ENCODE results near the gene PEX13. TPM values are rescaled to one million over a fixed set of nuclear protein-coding genes. Genes with fewer than 3 reads are reported as not detected.
A peak's percentile ranks its signal among the peaks of the same experiment; 100 is the strongest.

The PEX13 gene
- polyA plus RNA-seq, 3 donors = 26.6 to 30.8 (median 29.9) TPM

DNA sequence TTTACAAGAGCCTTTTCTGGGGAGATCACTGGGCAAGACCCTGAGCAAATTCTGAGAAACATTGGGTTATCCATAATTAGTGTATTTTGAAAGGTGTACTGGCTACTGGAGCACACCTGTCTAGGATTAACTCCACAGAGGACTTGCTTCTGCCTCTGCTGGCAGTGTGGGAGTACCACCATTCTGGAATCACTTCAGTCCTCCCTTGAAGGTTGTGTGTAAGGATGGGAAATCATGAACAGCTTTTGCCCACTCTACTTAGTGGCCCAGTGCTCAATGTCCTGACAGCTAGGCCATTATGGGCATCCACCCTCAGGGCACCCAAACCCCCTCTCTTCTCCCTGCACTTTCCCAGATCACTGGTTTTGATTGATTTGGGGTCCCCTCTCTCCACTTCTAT lies 40.0 kb downstream of the PEX13 start:
- no peak for DNase-seq

DNA sequence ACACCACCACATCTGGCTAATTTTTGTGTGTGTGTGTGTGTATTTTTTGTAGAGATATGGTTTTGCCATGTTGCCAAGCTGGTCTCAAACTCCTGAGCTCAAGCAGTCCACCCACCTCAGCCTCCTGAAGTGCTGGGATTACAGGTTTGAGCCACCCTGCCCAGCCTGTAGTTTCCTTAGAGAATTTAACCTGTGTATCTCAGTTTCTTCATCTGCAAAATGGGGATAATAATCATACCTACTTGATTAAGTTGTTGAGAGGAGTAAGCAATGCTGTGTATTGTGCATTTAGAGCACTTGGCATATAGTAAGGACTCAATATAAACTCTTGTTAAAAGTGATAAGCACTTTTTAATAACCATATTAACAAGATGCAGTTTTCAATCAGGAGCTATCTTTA lies 41.9 kb downstream of the PEX13 start:
- no peak for DNase-seq

DNA sequence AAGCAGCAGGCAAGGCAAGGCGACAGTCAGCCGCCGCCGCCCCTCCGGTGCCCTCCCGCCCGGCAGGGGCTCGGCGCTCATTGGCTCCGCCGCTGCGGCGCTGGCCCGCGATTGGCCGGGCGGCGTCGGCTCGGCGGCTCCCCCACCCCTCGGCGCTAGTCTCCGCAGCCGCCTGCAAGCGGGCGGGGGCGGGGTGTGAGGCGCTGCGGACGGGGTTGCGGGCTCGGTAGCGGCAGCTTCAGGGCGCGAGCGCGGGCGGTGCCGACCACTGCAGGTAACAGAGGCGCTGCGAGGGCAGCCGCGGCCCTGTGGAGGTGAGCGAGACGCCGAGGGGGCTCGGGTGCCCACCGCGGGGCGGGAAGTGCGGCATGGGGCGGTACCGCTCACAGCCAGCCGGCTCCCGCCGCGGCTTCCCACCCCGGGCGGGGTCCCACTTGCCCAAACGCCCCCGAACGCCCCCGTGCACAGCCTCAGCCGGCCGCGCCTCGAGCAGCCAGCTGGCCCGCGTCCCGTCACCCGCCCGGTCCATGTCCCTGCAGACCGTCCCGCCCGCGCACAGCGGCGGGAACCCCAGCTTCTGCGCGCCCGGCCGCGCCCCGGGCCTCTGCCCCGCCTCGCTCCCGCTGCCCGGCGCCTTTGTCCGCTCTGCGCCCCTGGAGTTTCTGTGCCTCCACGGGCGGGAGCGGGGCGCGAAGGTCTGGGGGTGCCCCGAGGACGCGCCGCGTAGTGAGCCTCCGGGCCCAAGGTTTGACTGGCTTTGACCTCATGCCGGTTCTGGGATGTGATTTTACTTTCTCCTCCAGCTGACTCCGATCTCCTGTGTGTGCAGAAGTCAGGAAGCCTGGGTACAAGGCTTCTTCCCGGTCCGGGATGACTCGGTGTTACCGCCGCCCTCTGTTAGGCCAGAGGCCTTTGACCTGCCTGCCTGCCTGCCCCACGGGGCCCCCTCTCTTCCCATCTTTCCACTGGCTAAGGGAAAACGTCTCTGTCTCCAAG lies 48.5 kb downstream of the PEX13 start, which contains the start of gene SANBR:
SANBR (plus strand) TSS at position 158 of the 996 bp plus-strand sequence. CDS start 4,480 bp downstream, outside the sequence.
- DNase-seq = peak; percentile 89

DNA sequence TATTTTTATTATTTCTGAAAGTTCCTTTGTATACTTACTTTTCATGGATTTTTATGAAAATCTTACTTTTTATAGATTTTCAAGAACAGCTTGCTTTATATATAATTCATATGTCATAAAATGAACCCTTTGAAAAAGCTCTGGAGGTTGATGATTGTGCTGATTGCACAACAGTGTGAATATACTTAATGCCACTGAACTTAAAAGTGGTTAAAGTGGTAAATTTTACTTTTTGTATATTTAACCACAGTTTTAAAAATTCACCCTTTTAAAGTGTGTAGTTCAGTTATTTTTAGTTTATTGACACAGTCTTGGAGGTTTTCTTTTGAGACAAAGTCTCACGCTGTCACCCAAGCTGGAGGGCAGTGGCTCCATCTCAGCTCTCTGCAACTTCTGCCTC lies 56.6 kb downstream of the PEX13 start:
- DNase-seq = no peak

DNA sequence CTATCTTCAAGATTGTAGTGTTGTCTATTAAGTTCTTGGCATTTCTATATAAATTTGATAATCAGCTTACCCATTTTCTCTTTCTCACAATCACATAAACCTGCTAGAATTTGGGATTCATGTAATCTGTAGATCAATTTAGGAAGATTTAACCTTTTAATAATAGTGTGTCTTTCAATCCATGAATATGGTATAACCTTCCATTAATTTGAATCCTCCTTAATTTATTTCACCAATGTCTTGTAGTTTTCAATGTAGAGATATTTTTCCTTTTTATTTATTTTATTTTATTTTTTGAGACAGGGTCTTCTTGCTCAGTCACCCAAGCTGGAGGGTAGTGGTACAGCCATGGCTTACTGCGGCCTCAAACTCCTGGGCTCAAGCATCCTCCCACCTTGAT lies 68.4 kb downstream of the PEX13 start:
- DNase-seq = no peak

DNA sequence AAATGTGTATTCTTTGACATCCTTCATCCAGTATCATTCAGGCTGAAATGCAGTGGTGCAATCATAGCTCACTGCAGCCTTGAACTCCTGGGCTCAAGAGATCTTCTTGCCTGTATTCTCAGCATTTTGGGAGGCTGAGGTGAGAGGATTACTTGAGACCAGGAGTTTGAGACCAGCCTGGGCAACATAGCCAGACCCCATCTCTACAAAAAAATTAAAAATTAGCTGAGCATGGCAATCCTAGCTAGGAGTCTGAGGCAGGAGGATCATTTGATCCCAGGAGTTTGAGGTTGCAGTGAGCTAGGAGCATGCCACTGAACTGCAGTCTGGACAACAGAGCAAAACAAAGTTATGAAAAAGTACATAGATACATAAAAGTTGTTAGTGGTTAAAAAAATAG lies 72.3 kb downstream of the PEX13 start:
- no peak for DNase-seq

DNA sequence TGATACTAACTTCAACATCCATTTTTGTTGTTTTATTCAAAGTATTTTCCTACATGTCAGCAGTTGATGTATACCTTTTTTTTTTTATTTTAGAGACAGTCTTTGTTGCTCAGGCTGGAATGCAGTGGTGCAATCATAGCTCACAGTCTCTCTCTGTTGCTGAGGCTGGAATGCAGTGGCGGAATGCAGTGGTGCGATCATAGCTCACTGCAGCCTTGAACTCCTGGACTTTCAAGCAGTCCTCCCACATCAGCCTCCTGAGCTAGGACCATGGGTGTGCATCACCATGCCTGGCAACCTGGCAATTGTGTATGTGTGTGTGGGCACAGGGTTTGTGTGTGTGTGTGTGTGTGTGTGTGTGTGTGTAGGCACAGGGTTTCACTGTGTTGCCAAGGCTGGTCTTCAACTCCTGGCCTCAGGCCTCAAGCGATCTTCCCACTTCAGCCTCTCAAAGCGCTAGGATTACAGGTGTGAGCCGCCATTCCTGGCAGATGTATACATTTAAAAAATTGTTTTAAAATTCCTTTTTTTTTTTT lies 72.9 kb downstream of the PEX13 start:
- DNase-seq = no peak

DNA sequence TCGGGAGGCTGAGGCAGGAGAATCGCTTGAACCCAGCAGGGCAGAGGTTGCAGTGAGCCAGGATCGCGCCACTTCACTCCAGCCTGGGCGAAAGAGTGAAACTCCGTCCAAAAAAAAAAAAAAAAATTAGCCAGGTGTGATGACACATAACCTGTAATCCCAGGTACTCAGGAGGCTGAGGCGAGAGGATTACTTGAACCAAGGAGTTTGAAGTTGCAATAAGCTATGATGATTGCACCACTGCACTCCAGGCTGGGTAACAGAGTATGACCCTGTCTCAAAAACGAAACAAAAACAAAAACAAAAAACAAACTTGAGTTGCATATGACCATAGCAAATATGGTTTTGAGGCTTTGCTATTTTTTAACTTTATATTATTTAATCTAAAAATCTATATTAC lies 74.0 kb downstream of the PEX13 start:
- DNase-seq = no peak

DNA sequence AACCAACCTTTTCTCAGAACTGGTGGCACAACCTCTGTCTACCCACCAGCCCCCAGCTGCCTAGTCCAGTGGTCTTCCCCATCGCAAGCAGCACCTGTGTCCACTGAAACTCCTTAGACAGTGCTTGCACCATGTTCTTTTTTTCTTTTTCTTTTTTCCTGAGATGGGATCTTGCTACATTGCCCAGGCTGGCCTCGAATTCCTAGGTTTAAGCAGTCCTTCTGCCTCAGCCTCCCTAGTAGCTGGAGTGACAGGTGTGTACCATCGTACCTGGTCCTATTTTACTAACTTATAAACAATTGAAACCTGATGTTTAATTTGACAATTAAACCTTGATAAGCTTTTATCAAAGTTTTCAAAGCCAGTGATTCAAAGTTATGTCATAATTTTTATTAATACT lies 78.9 kb downstream of the PEX13 start:
- DNase-seq = no peak

DNA sequence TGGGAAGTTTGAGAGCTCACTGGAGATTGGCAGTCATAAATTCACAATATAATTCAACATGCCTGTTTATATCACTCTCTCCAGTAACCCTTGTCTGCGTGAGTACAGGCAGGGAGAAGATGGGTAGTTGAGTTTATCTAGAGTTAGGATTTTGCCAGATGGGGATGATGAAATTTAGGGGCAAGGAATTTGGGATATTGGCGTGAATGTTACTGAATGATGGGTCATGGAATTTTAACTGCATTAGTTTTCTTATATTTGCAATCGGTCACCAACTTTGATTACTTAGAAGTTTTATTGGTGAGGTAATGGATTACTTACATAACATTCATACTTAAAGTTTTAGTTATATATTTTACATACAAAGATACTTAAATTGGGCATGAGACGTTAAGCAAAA lies 83.3 kb downstream of the PEX13 start:
- no peak for DNase-seq

Other genes with a start within 250 kb of the PEX13 start
- 10 to 100 TPM in 1 of 3 donors, 1 to 10 TPM in 2; 6.1 to 10.1 (median 8.5) TPM for gene REL, start 136.1 kb upstream of the PEX13 start, polyA plus RNA-seq (ENCODE audit: insufficient read length in 3 of 3)
- gene PUS10, start 535 bp downstream of the PEX13 start, polyA plus RNA-seq (ENCODE audit: insufficient read length in 3 of 3) = 10 to 100 TPM in 2 of 3 donors, 1 to 10 TPM in 1; 7.8 to 11.8 (median 11.4) TPM
- 10 to 100 TPM; 10.5 to 23.8 (median 22.7) TPM for gene SANBR, start 48.2 kb downstream of the PEX13 start, polyA plus RNA-seq (ENCODE audit: insufficient read length in 3 of 3)
- 10 to 100 TPM; 31.8 to 40.1 (median 32.8) TPM for gene C2orf74, start 144.5 kb downstream of the PEX13 start, polyA plus RNA-seq (ENCODE audit: insufficient read length in 3 of 3)